ENCODE data around the gene MYEOV.

DNA sequence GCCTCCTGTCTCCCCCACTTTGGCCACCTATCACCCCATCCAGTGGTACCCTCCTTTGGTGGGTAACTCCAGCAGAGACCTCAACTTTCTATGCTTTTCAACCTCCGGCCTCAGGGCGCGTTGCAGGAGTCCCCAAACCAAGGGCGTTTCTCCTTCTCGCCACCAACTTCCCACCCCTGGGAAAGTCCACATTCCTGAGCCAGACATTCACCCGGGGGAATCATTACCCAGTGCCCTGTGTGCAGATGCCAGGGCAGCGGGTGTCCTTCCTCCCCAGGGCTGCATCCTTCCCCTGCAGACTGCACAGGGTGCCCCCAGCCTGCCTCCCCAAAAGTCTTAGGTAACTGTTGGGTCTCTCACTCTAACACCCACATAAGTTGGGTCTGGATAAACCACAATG is 26.4 kb downstream of the MYEOV start:
- no peak for TF ChIP-seq POLR2A (IDR thresholded peaks at IDR 0.05)
- TF ChIP-seq, protein P1, sequence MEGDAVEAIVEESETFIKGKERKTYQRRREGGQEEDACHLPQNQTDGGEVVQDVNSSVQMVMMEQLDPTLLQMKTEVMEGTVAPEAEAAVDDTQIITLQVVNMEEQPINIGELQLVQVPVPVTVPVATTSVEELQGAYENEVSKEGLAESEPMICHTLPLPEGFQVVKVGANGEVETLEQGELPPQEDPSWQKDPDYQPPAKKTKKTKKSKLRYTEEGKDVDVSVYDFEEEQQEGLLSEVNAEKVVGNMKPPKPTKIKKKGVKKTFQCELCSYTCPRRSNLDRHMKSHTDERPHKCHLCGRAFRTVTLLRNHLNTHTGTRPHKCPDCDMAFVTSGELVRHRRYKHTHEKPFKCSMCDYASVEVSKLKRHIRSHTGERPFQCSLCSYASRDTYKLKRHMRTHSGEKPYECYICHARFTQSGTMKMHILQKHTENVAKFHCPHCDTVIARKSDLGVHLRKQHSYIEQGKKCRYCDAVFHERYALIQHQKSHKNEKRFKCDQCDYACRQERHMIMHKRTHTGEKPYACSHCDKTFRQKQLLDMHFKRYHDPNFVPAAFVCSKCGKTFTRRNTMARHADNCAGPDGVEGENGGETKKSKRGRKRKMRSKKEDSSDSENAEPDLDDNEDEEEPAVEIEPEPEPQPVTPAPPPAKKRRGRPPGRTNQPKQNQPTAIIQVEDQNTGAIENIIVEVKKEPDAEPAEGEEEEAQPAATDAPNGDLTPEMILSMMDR (IDR thresholded peaks at IDR 0.05 in 4 of 5, conservative IDR thresholded peaks at IDR 0.05 in 1 of 5), result no peak

Data from gastrocnemius medialis (tissue), 4 donors.